ENCODE data around the gene PCSK6. TPM values are rescaled to one million over a fixed set of nuclear protein-coding genes. Genes with fewer than 3 reads are reported as not detected.

Gene PCSK6
- total and polyA plus RNA-seq, 5 experiments from 2014 or later, result 0.04 to 6.7 (median 1.3) TPM

DNA sequence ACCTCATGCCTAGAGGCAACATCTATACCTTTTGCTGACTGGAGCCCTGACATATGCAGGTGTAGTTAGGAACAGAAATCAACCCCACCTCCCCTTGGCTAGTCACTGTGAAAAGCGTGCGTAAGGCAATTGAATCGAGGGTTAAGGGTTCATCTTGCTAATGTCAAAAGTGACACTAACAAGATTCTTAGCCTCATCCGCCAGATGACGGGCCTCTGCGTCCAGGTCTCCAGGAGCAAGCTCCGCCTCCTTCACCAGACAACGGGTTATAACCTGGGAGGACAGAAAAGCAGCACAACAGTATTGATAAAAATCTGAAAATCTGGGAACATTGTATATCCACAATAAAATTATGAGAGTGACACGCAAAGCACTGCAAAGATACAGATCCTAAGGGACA lies 216.9 kb downstream of the PCSK6 start:
- no peak for ATAC-seq
- Mint-ChIP-seq H3K36me3 (peaks cover 8 to 59% (median 18%) of the 10 kb centered on the region in 3 donors), H3K27ac (peak overlapping the region in 1 of 10 donors; percentile 79)

DNA sequence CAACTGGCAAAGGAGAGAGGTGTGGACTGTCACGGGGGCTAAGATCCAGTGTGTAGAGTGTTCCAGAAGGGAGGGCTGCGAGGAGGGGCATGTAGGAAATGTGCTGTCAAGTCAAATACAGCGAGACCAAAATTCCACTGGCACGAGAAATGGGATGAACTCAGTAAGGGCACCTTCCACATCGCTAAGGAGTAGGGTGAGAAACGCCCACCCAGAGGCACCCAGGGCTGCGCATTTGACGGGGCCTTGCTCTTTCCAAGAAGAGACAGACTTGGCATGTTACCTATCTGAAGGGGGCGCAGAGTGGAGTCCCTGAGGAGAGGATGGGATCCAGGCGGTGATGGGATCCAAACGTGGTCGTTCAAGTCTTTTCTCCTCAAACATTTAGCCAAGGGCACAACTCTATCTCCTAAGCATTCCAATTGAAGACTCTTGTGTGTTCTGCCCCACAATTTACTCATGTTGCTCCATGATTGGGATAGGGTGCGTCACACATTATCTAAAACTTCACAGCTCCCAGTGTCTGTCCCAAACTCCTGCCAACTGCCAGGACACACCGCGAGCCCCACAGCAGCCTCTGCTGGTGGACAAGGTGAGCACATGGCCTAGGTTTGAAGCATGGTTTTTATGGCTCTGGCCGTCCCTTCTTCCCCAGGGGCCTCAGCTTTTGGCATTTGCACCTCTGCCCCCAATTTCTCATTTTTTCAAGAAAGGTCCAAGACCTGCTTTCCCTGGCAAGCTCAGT lies 219.9 kb downstream of the PCSK6 start:
- POLR2A ChIA-PET, result no interaction called here
- H3K4me3 Mint-ChIP-seq, result no peak overlapping the region
- ATAC-seq (no peak), DNase-seq (no peak)
- peak overlapping the region in 4 of 10 donors; percentile 20 to 88 (median 30) for H3K27ac Mint-ChIP-seq
- no peaks in the 10 kb centered on the region for H3K9me3 Mint-ChIP-seq
- H3K36me3 Mint-ChIP-seq, result peaks cover 8 to 54% (median 15%) of the 10 kb centered on the region in 3 donors
- peaks cover 0 to 4% (median 0%) of the 10 kb centered on the region in 4 donors for H3K4me1 Mint-ChIP-seq
- H3K27me3 Mint-ChIP-seq, result no peaks in the 10 kb centered on the region

More for the DNA sequence above, 216.9 kb downstream of the PCSK6 start:
- POLR2A ChIA-PET, result no interaction called here
- Mint-ChIP-seq H3K4me1 (peaks cover 5 to 19% (median 15%) of the 10 kb centered on the region in 4 donors), H3K27me3 (no peaks in the 10 kb centered on the region), H3K4me3 (no peak overlapping the region), H3K9me3 (no peaks in the 10 kb centered on the region)
- DNase-seq, result no peak

DNA sequence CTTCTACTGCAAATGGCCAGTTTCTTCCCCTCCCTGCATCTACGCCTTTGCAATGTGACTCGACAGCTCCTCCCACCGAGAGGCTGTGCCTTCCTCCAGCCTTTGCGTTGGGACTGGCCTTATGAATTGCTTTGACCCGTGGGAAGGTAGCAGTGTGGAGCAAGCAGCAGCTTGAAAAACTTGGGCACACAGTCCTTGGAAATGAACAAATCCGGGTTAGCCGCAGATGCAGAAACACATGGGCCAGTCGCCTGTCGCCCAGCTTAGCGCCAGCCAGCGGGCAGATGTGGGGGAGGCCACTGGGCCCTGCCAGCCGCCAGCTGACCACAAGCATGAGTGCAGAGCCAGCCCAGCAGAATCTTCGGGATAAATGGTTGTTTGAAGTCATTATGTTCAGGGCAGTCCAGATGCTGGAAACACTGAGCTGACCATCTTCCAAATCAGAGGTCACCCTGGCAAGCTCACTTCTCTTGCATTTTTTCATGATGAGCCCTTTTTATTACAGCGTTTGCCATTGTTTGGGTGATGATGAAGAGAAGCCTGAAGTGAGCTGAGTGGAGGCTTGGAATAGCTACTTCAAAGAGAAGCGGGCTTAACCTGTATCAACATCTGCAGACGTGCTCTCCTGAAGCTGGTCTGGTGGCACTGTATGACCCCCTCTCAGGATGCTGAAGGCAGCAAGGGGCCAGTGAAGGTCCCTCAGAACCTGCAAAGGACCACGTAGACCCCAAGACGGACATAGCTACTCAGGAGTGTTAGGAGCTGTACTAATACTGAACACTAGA lies 222.0 kb downstream of the PCSK6 start:
- no peaks in the 10 kb centered on the region for H3K27me3 Mint-ChIP-seq
- peaks cover 0 to 33% (median 3%) of the 10 kb centered on the region in 3 donors for H3K36me3 Mint-ChIP-seq
- POLR2A ChIA-PET, result interaction anchor here (0.9 to 1.6 kb wide), 2 partner anchors 16 to 18 kb away, joined by 3 read pairs; no protein-coding TSS in a partner anchor
- ATAC-seq (no peak), DNase-seq (no peak)
- H3K4me1 Mint-ChIP-seq, result peaks cover 0 to 2% (median 0%) of the 10 kb centered on the region in 4 donors
- no peak overlapping the region for H3K4me3 Mint-ChIP-seq
- peak overlapping the region in 3 of 10 donors; percentile 46 to 88 (median 56) for H3K27ac Mint-ChIP-seq
- H3K9me3 Mint-ChIP-seq, result no peaks in the 10 kb centered on the region

DNA sequence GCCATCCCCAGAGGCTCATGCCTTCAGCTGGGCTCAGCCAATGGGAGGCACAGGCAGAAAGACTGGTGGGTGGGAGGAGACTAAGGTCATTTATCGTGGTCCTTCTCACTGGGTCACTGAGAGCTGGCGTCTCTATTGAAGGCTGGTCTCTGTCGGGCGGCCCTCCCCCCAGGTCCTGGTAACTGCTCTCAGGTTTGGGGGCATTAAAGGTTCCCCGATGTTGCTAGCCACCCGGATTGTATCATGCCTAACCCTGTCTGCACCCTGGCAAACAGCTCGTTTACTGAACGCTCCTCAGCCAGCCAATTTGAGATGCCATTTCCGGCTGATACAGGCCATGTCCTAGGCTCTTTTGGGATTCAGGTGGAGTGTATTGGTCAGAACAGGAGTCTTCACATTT lies 222.7 kb downstream of the PCSK6 start:
- DNase-seq (no peak), ATAC-seq (no peak)
- H3K4me1 Mint-ChIP-seq, result peaks cover 0 to 2% (median 0%) of the 10 kb centered on the region in 4 donors
- peaks cover 0 to 2% (median 0%) of the 10 kb centered on the region in 5 donors for H3K27me3 Mint-ChIP-seq
- H3K27ac Mint-ChIP-seq, result no peak overlapping the region
- H3K4me3 Mint-ChIP-seq, result no peak overlapping the region
- peaks cover 0 to 25% (median 3%) of the 10 kb centered on the region in 3 donors for H3K36me3 Mint-ChIP-seq
- POLR2A ChIA-PET, result interaction anchor here (1.6 kb wide), 1 partner anchor 15 kb away, joined by 3 read pairs; no protein-coding TSS in a partner anchor
- H3K9me3 Mint-ChIP-seq, result no peaks in the 10 kb centered on the region

DNA sequence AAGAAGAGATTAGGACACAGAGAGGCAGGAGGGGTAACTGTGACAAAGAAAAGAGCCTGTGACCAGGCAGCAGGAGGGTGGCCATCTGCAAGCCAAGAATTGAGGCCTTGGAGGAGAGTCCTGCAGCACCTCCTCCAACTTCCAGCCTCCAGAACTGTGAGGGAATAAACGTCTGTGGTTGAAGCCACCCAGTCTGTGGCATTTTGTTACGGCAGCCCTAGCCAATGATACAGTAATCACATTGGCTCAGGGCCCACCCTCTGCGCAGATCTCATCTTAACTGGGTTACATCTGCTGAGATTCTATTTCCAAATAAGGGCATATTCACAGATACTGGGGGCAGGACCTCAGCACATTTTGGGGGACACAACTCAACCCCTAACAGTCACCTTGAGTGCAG lies 223.5 kb downstream of the PCSK6 start:
- peaks cover 0 to 18% (median 3%) of the 10 kb centered on the region in 3 donors for H3K36me3 Mint-ChIP-seq

DNA sequence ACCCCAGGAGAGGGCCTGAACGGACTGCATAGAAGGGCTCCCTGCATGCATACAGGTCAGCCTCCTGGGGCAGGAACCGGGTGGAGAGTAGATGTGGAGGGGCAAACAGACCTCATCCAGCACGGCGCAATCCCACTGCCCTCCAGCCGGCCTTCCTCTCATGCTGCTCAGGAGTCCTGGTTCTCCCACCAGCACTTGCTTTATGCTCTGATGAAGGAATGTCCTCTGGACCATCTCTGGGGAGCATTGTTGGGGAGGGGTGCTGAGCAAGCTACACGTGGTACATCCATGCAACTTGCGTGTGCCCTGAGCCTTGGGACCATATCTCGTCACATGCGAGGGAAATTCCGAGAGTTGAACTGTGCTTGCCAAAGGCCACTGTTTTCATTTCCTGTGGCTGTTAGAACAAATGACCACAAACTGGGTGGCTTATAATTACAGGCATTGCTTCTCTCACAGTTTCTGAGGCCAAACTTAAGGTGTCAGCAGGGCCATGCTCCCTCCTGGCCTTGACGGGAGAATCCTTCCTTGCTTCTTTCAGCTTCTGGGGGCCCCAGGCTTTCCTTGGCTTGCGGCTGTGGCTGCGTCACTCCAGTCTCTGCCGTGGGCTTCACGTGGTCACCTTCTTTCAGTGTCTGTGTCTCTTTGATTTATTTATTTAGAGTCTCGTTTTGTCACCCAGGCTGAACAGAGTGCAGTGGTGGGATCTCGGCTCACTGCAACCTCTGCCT lies 224.4 kb downstream of the PCSK6 start:
- Mint-ChIP-seq H3K27me3 (peaks cover 0 to 4% (median 0%) of the 10 kb centered on the region in 5 donors), H3K4me1 (peaks cover 0 to 2% (median 0%) of the 10 kb centered on the region in 4 donors), H3K4me3 (no peak overlapping the region), H3K9me3 (no peaks in the 10 kb centered on the region), H3K27ac (peak overlapping the region in 2 of 10 donors; percentile 43 to 66), H3K36me3 (peaks cover 0 to 14% (median 0%) of the 10 kb centered on the region in 3 donors)
- POLR2A ChIA-PET, result interaction anchor here (0.9 kb wide), 1 partner anchor 150 kb away, joined by 4 read pairs; no protein-coding TSS in a partner anchor
- DNase-seq (no peak), ATAC-seq (no peak)

More for the DNA sequence above, 223.5 kb downstream of the PCSK6 start:
- Mint-ChIP-seq H3K4me1 (peaks cover 0 to 2% (median 0%) of the 10 kb centered on the region in 4 donors), H3K9me3 (no peaks in the 10 kb centered on the region), H3K27ac (peak overlapping the region in 3 of 10 donors; percentile 29 to 66 (median 43)), H3K4me3 (no peak overlapping the region), H3K27me3 (peaks cover 0 to 2% (median 0%) of the 10 kb centered on the region in 5 donors)
- POLR2A ChIA-PET, result no interaction called here
- no peak for DNase-seq
- ATAC-seq, result no peak

DNA sequence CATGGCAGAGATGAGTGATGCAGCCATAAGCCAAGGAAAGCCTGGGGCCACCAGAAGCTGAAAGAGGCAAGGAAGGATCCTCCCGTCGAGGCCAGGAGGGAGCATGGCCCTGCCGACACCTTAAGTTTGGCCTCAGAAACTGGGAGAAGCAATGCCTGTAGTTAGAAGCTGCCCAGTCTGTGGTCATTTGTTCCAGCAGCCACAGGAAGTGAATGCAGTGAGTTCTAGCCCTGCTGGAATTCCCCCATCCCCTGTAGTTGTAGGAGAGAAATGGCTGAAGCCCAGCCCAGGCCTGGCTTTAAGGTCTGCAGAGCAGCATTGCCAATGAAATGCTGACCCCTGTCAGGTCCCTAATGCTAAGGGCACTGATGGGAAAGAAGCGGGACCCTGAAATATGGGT lies 225.5 kb downstream of the PCSK6 start:
- POLR2A ChIA-PET, result no interaction called here
- peaks cover 0 to 3% (median 0%) of the 10 kb centered on the region in 3 donors for H3K36me3 Mint-ChIP-seq
- ATAC-seq, result no peak
- DNase-seq, result no peak
- peaks cover 0 to 12% (median 3%) of the 10 kb centered on the region in 5 donors for H3K27me3 Mint-ChIP-seq
- H3K9me3 Mint-ChIP-seq, result no peaks in the 10 kb centered on the region
- H3K27ac Mint-ChIP-seq, result no peak overlapping the region
- H3K4me3 Mint-ChIP-seq, result no peak overlapping the region
- peaks cover 0 to 2% (median 0%) of the 10 kb centered on the region in 4 donors for H3K4me1 Mint-ChIP-seq

DNA sequence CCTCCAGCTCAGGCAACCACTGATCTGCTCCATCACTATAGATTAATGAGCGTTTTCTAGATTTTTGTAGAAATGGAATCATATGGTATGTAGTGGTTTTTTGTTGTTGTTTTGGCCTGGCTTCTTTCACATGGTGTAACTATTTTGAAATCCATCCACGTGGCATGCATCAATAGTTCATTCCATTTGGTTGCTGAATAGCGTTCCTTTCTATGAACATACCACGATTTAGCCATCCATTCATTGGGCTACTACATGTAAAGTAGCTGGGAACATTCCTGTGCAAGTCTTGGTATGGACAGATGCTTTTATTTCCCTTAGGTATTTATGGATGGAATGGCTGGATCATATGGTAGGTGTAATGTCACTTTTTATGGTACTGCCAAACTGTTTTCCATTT lies 227.0 kb downstream of the PCSK6 start:
- DNase-seq (no peak), ATAC-seq (no peak)
- peaks cover 0 to 13% (median 6%) of the 10 kb centered on the region in 5 donors for H3K27me3 Mint-ChIP-seq
- H3K36me3 Mint-ChIP-seq, result no peaks in the 10 kb centered on the region
- POLR2A ChIA-PET, result no interaction called here
- no peaks in the 10 kb centered on the region for H3K9me3 Mint-ChIP-seq
- H3K4me1 Mint-ChIP-seq, result peaks cover 2 to 5% (median 3%) of the 10 kb centered on the region in 4 donors
- no peak overlapping the region for H3K27ac Mint-ChIP-seq
- H3K4me3 Mint-ChIP-seq, result no peak overlapping the region

DNA sequence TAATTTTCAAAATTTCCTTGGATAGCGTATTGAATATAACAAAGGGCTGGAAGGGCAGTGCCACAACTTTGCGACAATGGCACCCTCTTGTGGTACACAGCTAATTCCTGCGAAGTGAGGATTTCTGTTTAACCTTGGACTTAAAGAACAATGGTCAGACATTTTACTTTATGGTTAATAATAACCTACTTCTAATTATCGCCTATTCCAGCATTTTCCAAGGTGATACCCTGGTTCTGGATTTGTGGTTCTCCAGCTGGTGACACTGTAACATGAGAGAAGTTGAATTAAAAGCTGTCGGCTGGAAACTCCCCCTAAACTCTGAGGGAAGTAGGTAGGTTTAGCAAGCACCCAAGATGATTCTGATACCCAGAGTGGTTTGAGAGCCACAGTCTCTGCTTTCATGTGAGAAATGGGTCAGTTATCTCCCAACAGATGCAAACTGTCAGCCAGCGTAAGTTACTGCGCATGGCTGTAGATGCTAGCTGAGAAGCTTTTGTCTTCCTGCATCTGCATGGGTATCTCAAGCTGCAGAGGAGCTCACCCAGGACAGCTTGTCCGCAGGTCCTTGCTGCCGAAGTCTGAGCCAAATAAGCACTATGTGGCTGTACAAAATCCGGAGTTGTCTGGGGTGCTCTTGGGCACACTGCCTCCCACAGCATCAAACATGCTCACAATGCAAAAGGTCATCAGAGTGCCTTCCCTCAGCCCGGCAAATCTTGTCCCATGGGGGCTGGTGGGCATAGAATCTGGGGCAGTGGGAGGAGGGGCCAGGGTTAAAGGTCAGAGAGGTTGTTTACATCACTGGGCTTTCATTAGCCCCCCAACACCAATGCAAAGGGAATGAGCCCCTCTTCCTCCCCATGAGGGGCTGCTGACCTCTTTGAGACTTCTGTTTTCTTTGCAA lies 231.0 kb downstream of the PCSK6 start:
- peaks cover 2 to 5% (median 4%) of the 10 kb centered on the region in 4 donors for H3K4me1 Mint-ChIP-seq
- ATAC-seq (peak; percentile 53 to 76), DNase-seq (peak; percentile 25 to 71 (median 51))
- H3K4me3 Mint-ChIP-seq, result no peak overlapping the region
- H3K27me3 Mint-ChIP-seq, result peaks cover 0 to 13% (median 6%) of the 10 kb centered on the region in 5 donors
- peak overlapping the region in 1 of 10 donors; percentile 9 for H3K27ac Mint-ChIP-seq
- H3K9me3 Mint-ChIP-seq, result no peaks in the 10 kb centered on the region
- no peaks in the 10 kb centered on the region for H3K36me3 Mint-ChIP-seq
- POLR2A ChIA-PET, result interaction anchor here (0.5 to 1.6 kb wide), 4 partner anchors 168 to 243 kb away, joined by 3 to 5 read pairs (median 4); no protein-coding TSS in a partner anchor

DNA sequence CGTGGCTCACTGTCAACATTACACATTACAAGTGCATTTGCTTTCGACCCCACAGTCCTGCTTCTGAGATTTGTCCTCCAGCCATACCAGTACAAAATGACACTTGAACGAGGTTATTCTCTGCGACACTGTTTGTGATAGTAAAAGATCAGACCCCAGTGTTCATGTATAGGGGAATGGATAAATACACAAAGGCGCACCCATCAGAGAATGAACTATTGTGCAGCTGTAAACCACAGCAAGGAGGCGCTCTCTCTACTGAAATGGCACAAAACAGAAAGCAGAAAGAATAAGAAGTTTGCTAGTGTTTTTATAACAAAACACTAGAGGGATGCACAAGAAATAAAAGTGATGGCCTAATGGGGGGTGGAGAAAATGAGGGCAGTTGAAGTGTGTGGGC lies 232.8 kb downstream of the PCSK6 start:
- H3K4me3 Mint-ChIP-seq, result no peak overlapping the region
- no peak for DNase-seq
- no peaks in the 10 kb centered on the region for H3K9me3 Mint-ChIP-seq
- H3K4me1 Mint-ChIP-seq, result peaks cover 3 to 13% (median 11%) of the 10 kb centered on the region in 4 donors
- no peaks in the 10 kb centered on the region for H3K36me3 Mint-ChIP-seq
- ATAC-seq, result no peak
- H3K27ac Mint-ChIP-seq, result no peak overlapping the region
- POLR2A ChIA-PET, result no interaction called here
- peaks cover 0 to 13% (median 3%) of the 10 kb centered on the region in 5 donors for H3K27me3 Mint-ChIP-seq

DNA sequence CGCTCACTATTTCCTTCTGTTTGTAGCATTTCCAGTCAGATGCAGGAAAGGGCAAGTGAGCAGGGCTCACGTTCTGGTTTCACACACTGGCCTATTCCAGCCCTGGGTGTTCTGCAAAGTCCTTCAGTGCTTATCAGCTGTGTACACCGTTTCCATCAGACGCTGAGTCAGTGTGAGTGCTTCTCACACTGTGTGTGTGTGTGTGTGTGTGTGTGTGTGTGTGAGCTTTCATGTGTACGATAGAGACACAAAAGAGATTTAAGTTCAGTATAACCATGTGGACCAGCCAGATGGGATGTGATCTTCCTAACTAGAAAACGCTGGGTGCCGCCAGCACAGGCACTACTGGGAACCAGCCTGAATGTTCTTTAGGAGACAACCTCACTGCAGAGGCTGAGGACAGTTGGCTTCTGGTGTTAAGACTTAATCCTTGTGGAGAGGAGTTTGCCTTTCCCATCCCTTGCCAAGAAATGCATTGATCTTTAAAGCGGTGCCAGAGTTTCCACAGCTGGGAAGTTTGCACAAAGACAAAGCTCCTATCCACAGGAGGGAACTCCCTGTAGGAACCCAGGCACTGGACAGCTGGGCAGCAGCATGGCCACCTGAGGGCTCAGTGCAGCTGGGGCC lies 233.8 kb downstream of the PCSK6 start:
- no peaks in the 10 kb centered on the region for H3K36me3 Mint-ChIP-seq
- POLR2A ChIA-PET, result no interaction called here
- peaks cover 3 to 14% (median 11%) of the 10 kb centered on the region in 4 donors for H3K4me1 Mint-ChIP-seq
- ATAC-seq (no peak), DNase-seq (no peak)
- H3K9me3 Mint-ChIP-seq, result no peaks in the 10 kb centered on the region
- H3K27me3 Mint-ChIP-seq, result peaks cover 0 to 11% (median 3%) of the 10 kb centered on the region in 5 donors
- no peak overlapping the region for H3K4me3 Mint-ChIP-seq
- H3K27ac Mint-ChIP-seq, result no peak overlapping the region

Measured in naive thymus-derived CD8-positive, alpha-beta T cell (primary cell).